Ovary (tissue), 3 donors: ENCODE data around the gene MMP28.

Experiments used
- CTCF ChIP-seq, 3 donors: fragments of 450-650 bp in 2 of 3; fragments of 200-600 bp in 1 of 3; IDR thresholded peaks; one replicate each; pipeline versions ENCODE4 v1.5.1 to v1.8.0; 2016 to 2022; ENCODE audit warnings: antibody characterized with exemption in 3 of 3, mild to moderate bottlenecking in 1 of 3
- POLR2A ChIP-seq: fragments of 450-650 bp; IDR thresholded peaks from one replicate; pipeline ENCODE4 v1.6.1; 2017; ENCODE audit warnings: antibody characterized with exemption, mild to moderate bottlenecking, moderate library complexity
- donor health status: DM: no; HTN: no; CAD: no.

GRCh38 chr17:35725802-35726126, 69.7 kb downstream of the MMP28 start:
- TF ChIP-seq POLR2A, result no peak
- no peak for TF ChIP-seq CTCF (IDR thresholded peaks at IDR 0.05)
